Memory B cell (primary cell): Measurements from ENCODE around the gene ZFYVE27.
"Not testable (repeated sequence)": the region's sequence is repeated elsewhere in the genome, so short reads cannot be mapped to it uniquely, and the experiment has no call there.

ENCODE experiments used
- ATAC-seq: fragments of 150-1000 bp; cut with Tn5 transposase; 2 replicates; pipeline ENCODE4 v1.10.0; 2021; ENCODE audit warnings: low read depth, mild to moderate bottlenecking, moderate library complexity
- DNase-seq, 2 donors: peaks; one replicate each; pipeline ENCODE4 v3.0.0; 2022; ENCODE audit warnings: low spot score in 2 of 2
- H3K27ac Mint-ChIP-seq: one replicate; pipeline ENCODE4 v1.8.0; 2022; ENCODE audit warnings: mild to moderate bottlenecking, moderate library complexity, mixed read lengths
- H3K27me3 Mint-ChIP-seq: one replicate; pipeline ENCODE4 v1.8.0; 2022; ENCODE audit warnings: mixed read lengths
- H3K36me3 Mint-ChIP-seq: one replicate; pipeline ENCODE4 v1.8.0; 2022; ENCODE audit warnings: mild to moderate bottlenecking, mixed read lengths
- H3K4me1 Mint-ChIP-seq: one replicate; pipeline ENCODE4 v1.8.0; 2022; ENCODE audit warnings: mixed read lengths
- H3K4me3 Mint-ChIP-seq: one replicate; pipeline ENCODE4 v1.8.0; 2022; ENCODE audit warnings: mild to moderate bottlenecking, moderate library complexity, mixed read lengths
- H3K9me3 Mint-ChIP-seq: one replicate; pipeline ENCODE4 v1.8.0; 2022; ENCODE audit warnings: mixed read lengths

The ZFYVE27 gene, protein sequence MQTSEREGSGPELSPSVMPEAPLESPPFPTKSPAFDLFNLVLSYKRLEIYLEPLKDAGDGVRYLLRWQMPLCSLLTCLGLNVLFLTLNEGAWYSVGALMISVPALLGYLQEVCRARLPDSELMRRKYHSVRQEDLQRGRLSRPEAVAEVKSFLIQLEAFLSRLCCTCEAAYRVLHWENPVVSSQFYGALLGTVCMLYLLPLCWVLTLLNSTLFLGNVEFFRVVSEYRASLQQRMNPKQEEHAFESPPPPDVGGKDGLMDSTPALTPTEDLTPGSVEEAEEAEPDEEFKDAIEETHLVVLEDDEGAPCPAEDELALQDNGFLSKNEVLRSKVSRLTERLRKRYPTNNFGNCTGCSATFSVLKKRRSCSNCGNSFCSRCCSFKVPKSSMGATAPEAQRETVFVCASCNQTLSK

GRCh38 chr10:97736902-97737769 lies at the start of gene ZFYVE27:
Gene ZFYVE27 (plus strand): TSS chr10:97737128. CDS start chr10:97738478, 1,350 bp downstream.
- Mint-ChIP-seq H3K4me1 (peaks cover 37% of the 10 kb centered on the region), H3K36me3 (peaks cover 13% of the 10 kb centered on the region), H3K27me3 (no peaks in the 10 kb centered on the region), H3K4me3 (peak within 1 kb of the TSS; percentile 98), H3K9me3 (no peaks in the 10 kb centered on the region), H3K27ac (peak within 1 kb of the TSS; percentile 97)
- ATAC-seq (peak; percentile 90), DNase-seq (peak; percentile 95)

- peaks cover 8% of the 10 kb centered on the region for H3K4me1 Mint-ChIP-seq
- no peaks in the 10 kb centered on the region for H3K36me3 Mint-ChIP-seq
- ATAC-seq (no peak), DNase-seq (no peak)
- H3K4me3 Mint-ChIP-seq, result peak overlapping the region; percentile 87
- peak overlapping the region; percentile 1 for H3K27ac Mint-ChIP-seq
- no peaks in the 10 kb centered on the region for H3K27me3 Mint-ChIP-seq
- H3K9me3 Mint-ChIP-seq, result no peaks in the 10 kb centered on the region
Observed at GRCh38 chr10:97687785-97688781, 48.8 kb upstream of the ZFYVE27 start.

- H3K36me3 Mint-ChIP-seq, result no peaks in the 10 kb centered on the region
- DNase-seq, result no peak
- ATAC-seq, result no peak
Observed at GRCh38 chr10:97689559-97690020, 47.3 kb upstream of the ZFYVE27 start.

GRCh38 chr10:97690133-97690532 lies 46.8 kb upstream of the ZFYVE27 start:
- Mint-ChIP-seq H3K27ac (no peak overlapping the region), H3K4me1 (peaks cover 8% of the 10 kb centered on the region), H3K27me3 (no peaks in the 10 kb centered on the region), H3K9me3 (no peaks in the 10 kb centered on the region), H3K36me3 (no peaks in the 10 kb centered on the region), H3K4me3 (no peak overlapping the region)
- DNase-seq (no peak), ATAC-seq (no peak)

More at GRCh38 chr10:97689559-97690020, 47.3 kb upstream of the ZFYVE27 start:
- peaks cover 8% of the 10 kb centered on the region for H3K4me1 Mint-ChIP-seq
- H3K4me3 Mint-ChIP-seq, result no peak overlapping the region
- no peak overlapping the region for H3K27ac Mint-ChIP-seq
- no peaks in the 10 kb centered on the region for H3K9me3 Mint-ChIP-seq
- no peaks in the 10 kb centered on the region for H3K27me3 Mint-ChIP-seq

DNA sequence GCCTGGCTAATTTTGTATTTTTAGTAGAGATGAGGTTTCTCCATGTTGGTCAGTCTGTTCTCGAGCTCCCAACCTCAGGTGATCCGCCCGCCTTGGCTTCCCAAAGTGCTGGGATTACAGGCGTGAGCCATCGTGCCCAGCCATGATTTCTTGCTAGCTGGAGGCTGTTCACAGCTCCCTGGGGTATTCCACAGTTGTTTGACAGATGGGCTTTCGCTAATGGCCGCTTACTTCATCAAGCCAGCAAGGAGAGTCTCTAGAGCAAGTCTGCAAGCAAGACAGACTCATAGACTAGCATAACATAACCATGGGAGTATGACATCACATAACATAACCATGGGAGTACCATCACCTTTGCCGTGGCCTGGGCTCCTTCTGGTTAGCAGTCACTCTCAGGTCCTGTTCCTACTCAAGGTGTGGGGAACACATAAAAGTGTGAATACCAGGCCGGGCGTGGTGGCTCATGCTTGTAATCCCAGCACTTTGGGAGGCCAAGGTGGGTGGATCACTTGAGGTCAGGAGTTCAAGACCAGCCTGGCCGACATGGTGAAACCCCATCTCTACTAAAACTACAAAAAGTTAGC lies 38.8 kb upstream of the ZFYVE27 start:
- ATAC-seq, H3K4me3 Mint-ChIP-seq, H3K27me3 Mint-ChIP-seq, H3K9me3 Mint-ChIP-seq, H3K4me1 Mint-ChIP-seq, DNase-seq, H3K27ac Mint-ChIP-seq, H3K36me3 Mint-ChIP-seq: not testable (repeated sequence)

DNA sequence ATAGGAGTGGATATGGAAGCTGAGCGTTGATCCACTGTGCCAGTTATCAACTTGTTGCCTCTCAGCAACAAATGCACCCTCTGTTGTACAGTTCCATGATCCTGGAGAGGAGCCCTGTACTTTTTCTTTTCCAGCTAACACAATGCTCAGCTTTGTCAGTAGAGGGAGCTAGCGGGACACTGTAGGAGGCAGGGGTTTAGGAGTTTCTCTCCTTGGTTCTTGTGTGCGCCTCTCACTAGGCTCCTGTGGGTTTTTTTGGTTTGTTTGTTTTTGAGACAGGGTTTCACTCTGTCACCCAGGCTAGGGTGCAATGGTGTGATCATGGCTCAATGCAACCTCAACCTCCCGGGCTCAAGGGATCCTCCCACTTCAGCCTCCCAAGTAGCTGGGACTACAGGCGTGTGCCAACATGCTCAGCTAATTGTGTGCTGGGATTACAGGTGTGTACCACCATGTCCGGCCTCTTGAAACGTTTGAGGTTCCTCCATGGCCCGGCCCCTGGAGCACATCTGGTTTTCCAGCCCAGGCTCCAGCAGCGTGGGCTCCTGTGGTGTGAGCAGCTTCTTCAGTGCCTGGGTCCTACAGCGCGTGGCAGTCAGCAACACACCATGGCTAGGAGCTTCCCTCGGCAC lies 35.4 kb upstream of the ZFYVE27 start:
- Mint-ChIP-seq H3K27me3 (peaks cover 9% of the 10 kb centered on the region), H3K9me3 (peaks cover 3% of the 10 kb centered on the region), H3K27ac (no peak overlapping the region), H3K4me3 (no peak overlapping the region), H3K4me1 (no peaks in the 10 kb centered on the region), H3K36me3 (no peaks in the 10 kb centered on the region)
- DNase-seq (peak in 1 of 2 donors; percentile 35), ATAC-seq (peak; percentile 81)

GRCh38 chr10:97703398-97704067 lies 33.4 kb upstream of the ZFYVE27 start:
- Mint-ChIP-seq H3K4me1 (no peaks in the 10 kb centered on the region), H3K4me3 (no peak overlapping the region), H3K27ac (no peak overlapping the region), H3K27me3 (peaks cover 10% of the 10 kb centered on the region), H3K36me3 (no peaks in the 10 kb centered on the region), H3K9me3 (peaks cover 3% of the 10 kb centered on the region)
- no peak for DNase-seq
- no peak for ATAC-seq

DNA sequence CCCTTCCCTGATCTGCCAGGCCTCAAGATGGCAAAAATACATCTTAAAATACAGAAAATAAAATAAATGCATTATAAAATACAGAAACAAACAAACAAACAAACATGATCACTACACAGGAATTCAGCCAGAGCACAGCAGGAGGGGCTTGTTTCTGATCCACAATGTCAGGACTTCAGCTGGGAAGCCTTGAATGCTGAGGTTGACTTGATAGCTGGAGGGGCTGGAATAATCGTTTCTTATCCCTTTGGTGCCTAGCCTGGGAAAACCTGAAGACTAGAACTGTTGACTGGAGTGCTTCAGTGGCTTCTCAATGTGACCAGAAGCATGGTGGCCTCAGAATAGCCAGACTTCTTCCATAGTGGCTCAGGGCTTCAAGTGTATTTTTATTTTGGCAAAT lies 32.6 kb upstream of the ZFYVE27 start:
- no peaks in the 10 kb centered on the region for H3K4me1 Mint-ChIP-seq
- DNase-seq (no peak), ATAC-seq (no peak)
- no peak overlapping the region for H3K4me3 Mint-ChIP-seq
- H3K27ac Mint-ChIP-seq, result no peak overlapping the region
- peaks cover 12% of the 10 kb centered on the region for H3K27me3 Mint-ChIP-seq
- H3K9me3 Mint-ChIP-seq, result peaks cover 3% of the 10 kb centered on the region
- H3K36me3 Mint-ChIP-seq, result no peaks in the 10 kb centered on the region

GRCh38 chr10:97705006-97705670 lies 31.8 kb upstream of the ZFYVE27 start:
- ATAC-seq (no peak), DNase-seq (no peak)
- H3K27ac Mint-ChIP-seq, result no peak overlapping the region
- peaks cover 3% of the 10 kb centered on the region for H3K9me3 Mint-ChIP-seq
- peaks cover 13% of the 10 kb centered on the region for H3K27me3 Mint-ChIP-seq
- no peak overlapping the region for H3K4me3 Mint-ChIP-seq
- no peaks in the 10 kb centered on the region for H3K4me1 Mint-ChIP-seq
- H3K36me3 Mint-ChIP-seq, result no peaks in the 10 kb centered on the region

DNA sequence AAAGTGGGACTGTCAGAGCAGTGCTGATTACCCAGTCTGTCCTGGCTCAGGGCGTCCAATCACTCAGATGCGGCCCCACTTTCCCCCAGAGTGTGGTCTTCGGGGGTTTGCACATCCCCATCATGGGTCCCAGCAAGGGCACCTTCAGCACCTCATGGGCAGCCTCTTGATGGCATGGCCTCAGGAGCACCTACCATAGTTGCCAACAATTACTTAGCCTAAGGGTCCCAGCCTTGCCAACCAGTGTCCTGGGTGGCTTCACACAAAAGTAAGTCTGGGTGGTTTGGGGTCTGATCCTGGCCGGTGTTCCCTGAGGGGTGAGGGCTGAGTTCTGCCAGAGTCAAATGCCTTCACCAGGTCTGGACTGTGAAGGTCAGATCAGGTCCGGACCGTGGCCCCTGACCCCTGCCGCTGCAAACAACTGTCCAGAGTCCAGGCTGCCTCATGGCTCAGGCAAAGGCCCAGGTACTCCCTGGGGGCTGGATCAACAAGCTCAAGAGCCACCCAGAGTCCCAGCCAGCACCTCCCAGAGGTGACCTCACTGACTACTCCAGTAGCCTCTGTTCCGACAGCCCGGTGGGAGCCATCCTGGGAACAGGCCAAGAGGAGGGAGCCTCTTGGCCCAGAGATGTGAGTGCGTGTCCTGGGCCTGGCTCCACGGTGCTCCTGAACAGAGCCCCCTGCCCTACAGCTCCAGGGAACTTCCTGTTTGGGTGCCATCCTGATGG lies 29.6 kb upstream of the ZFYVE27 start:
- Mint-ChIP-seq H3K4me1 (no peaks in the 10 kb centered on the region), H3K27ac (no peak overlapping the region)
- no peak for ATAC-seq

DNA sequence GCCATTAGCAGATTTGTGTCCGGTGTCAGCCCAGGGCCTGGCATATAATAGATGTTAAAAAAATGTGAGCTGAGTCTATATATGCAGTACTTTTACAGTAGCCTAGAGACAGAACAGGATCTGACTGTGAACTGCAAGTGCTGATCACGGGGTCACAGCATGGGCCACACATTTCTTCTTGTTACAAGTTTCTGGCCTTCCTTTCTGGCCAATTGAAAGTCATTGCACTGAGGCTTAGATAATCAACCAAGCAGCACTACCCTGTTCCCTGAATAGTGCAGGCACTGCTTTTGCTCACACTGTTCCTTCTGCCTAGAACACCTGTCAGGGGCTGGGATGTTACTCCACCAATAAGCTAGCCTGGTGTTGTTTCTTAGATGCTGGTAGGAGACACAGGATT lies 28.8 kb upstream of the ZFYVE27 start:
- Mint-ChIP-seq H3K36me3 (no peaks in the 10 kb centered on the region), H3K9me3 (peaks cover 3% of the 10 kb centered on the region), H3K27me3 (peaks cover 16% of the 10 kb centered on the region), H3K4me3 (no peak overlapping the region), H3K27ac (no peak overlapping the region), H3K4me1 (peaks cover 4% of the 10 kb centered on the region)
- ATAC-seq (no peak), DNase-seq (no peak)

More for the DNA sequence above, 29.6 kb upstream of the ZFYVE27 start:
- Mint-ChIP-seq H3K27me3 (peaks cover 14% of the 10 kb centered on the region), H3K36me3 (no peaks in the 10 kb centered on the region), H3K9me3 (peaks cover 3% of the 10 kb centered on the region), H3K4me3 (no peak overlapping the region)
- no peak for DNase-seq
